GM12872 (cell line): Measurements from ENCODE around the gene RFXANK.

ENCODE experiments used
- TF ChIP-seq, protein P1 (sequence below): IDR thresholded peaks from 3 replicates; pipeline ENCODE4 v1.5.1; 2011; ENCODE audit warnings: low read depth, mild to moderate bottlenecking, low read length, moderate library complexity; ENCODE audit not compliant: insufficient read depth

The RFXANK gene

DNA sequence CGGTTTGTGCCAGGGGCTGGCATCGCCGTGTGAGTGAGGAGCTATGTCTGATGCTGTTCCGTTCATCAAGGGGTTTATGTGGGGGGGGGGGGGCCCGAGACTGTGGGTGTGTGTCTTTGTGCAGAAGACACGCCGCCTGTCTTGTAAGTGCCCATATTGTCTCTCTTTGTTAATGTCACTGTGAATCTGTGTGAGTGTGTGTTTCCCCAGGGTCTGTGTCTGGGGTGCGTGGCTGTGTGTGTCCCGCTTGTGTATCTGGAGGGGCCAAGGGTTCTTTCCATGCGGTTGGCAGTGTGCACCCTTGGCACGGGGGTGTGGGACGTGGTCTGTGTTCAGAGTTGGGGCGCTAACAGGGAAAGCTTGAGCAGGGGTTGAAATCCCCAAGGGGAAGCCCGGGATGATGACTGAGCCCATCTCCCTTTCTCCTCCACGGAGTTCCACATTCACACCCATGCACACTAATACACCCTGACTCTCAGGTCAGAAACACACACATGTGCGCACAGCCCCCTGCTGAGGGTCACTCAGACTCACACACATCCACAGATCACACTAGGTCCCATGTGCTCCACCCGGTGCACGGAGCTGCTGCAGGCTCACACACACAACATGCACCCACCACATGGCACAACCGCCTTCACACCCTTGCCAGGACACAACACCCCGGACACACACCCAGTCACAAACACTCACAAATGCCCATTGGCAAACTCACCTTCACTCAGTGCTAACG lies 21.5 kb downstream of the RFXANK start:
- TF ChIP-seq, protein P1, sequence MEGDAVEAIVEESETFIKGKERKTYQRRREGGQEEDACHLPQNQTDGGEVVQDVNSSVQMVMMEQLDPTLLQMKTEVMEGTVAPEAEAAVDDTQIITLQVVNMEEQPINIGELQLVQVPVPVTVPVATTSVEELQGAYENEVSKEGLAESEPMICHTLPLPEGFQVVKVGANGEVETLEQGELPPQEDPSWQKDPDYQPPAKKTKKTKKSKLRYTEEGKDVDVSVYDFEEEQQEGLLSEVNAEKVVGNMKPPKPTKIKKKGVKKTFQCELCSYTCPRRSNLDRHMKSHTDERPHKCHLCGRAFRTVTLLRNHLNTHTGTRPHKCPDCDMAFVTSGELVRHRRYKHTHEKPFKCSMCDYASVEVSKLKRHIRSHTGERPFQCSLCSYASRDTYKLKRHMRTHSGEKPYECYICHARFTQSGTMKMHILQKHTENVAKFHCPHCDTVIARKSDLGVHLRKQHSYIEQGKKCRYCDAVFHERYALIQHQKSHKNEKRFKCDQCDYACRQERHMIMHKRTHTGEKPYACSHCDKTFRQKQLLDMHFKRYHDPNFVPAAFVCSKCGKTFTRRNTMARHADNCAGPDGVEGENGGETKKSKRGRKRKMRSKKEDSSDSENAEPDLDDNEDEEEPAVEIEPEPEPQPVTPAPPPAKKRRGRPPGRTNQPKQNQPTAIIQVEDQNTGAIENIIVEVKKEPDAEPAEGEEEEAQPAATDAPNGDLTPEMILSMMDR: no peak

DNA sequence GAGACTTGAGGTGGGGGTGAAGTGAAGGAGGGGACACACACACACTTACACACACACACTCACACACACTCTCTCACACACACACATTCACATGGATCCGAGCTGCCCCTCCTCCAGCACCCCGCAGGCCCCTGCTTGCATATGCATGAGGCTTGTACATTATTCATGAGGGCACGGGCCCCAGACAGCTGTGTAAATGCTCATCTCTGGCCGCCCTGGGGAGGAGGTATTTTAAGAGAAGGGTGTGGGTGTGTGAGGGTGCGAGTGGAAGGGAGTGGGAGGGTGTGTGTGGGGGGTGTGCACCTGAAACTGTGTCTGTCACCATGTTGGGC lies 22.1 kb downstream of the RFXANK start:
- TF ChIP-seq, protein P1: no peak

DNA sequence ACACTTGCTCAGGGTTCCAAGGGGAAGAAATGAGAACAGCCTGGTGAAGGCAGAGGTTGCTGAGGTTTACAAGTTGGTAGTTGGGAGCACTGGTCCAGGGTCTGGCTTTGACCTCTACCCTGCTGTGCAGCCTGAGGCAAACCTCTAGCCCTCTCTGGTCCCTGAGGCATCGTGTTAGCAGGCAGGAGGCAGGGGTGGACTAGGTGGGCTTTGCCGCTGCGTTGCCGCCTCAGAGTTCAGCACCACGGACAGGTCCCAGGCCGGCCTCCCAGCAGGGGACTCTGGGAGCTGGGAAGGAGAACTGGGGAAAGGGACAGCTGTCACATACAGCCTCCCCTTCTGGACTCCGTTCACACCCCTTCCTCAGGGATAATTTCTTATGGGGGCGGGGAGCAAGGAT lies 22.8 kb downstream of the RFXANK start:
- TF ChIP-seq, protein P1: no peak

DNA sequence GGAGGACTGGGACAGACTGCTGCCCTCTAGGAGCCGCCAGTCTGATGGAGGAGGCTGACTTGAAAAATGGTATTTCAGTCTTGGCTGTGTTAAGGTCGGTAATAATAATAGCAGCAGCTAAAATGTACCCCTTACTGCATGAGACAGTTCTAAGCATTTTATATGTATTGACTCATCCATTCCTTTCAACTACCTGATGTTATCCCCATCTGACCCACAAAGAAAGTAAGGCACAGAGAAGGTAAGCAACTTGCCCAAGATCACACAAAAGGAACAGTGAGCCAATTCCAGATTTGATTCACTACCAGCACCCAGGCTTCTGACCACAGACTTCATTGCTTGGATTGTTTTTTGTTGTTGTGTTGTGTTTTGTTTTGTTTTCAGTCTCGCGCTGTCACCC lies 23.7 kb downstream of the RFXANK start:
- TF ChIP-seq, protein P1: no peak

DNA sequence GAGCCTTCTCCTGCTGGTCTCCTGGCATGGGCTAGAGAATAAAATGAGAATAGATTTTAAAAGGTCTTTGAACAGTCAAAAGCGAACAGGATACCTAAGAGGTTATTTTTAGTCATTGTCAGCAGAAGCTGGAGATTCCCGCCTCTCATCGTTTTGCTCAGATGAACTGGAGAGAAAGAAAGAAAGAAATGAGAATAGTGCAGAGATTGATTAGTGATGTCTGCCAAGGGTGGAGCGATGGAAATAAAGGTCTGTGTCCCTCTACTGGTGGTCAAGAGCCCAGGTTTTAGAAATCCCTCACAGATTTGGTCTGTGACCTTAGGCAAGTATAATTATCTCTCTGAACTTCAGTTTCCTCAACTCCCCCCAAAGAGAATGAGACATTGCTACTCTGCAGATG lies 25.0 kb downstream of the RFXANK start:
- TF ChIP-seq, protein P1: peak; percentile 22; the same call in 1 of the 3 replicates

DNA sequence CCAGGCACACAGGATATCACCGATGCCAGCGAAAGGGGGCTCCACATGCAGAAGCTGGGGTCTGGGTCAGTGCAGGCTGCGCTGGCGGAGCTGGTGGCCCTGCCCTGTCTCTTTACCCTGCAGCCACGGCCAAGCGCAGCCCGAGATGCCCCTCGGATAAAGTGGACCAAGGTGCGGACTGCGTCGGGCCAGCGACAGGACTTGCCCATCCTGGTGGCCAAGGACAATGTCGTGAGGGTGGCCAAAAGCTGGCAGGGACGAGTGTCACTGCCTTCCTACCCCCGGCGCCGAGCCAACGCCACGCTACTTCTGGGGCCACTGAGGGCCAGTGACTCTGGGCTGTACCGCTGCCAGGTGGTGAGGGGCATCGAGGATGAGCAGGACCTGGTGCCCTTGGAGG lies 26.9 kb downstream of the RFXANK start:
- TF ChIP-seq, protein P1: no peak

DNA sequence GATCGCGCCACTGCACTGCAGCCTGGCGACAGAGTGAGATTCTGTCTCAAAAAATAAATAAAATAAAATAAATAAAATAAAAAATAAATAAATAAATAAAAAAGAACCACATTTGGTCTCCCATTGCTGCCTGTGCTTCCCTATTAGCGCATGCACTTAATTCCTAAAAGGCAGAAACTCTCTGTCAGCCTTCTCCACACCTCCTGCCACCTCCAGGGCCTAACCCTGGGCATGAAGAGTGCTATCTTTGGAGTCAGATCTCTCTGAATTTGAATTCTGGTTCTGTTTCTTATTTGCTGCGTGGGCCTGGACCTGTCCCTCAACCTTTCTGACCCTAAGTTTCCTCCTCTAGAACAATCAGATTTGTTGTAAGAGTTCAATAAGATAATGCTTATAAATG lies 31.0 kb downstream of the RFXANK start:
- TF ChIP-seq, protein P1: no peak

DNA sequence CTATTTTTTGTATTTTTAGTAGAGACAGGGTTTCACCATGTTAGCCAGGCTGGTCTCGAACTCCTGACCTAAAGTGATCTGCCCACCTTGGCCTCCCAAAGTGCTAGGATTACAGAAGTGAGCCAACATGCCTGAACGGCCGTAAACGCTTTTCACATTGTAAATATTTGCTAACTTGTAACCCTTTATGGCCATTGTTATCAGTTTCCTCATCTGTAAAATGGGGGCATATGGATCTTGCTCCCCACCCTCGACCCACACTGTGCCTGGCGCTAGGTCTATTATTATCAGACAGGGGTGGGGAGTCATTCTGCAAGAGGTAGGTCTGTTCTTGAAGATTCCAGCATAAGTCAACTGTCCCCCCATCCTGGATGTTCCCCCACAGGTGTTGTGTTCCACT lies 31.6 kb downstream of the RFXANK start:
- TF ChIP-seq, protein P1: no peak
